RPMI7951 (cell line): ENCODE data around the gene BCCIP. TPM values are rescaled to one million over a fixed set of nuclear protein-coding genes. Genes with fewer than 3 reads are reported as not detected.

Source experiments
- total RNA-seq: library from RNA; depleted of rRNA; stranded (reverse); fragments of >200 nt; shearing (Covaris generic); gene quantifications from 2 replicates; pipeline ENCODE4 v1.2.3, GENCODE V29; 2014; rRNA removed

BCCIP gene
- total RNA-seq, 1 experiment from 2014 or later = 68.2 TPM

Other genes with a start within 250 kb of the BCCIP start
- not detected in 2 replicates for gene TEX36, start 140.4 kb upstream of the BCCIP start, total RNA-seq
- 15.9 and 17.9 TPM in 2 replicates for gene EDRF1, start 103.8 kb upstream of the BCCIP start, total RNA-seq
- gene MMP21, start 47.7 kb upstream of the BCCIP start, total RNA-seq = not detected in 2 replicates
- gene UROS, start 288 bp upstream of the BCCIP start, total RNA-seq = 55.6 and 70.5 TPM in 2 replicates
- gene DHX32, start 57.7 kb downstream of the BCCIP start, total RNA-seq = 28.1 and 32.4 TPM in 2 replicates
- 0.68 and 1.3 TPM in 2 replicates for gene FANK1, start 73.0 kb downstream of the BCCIP start, total RNA-seq